HuH-7.5 (cell line): ENCODE measurements around the gene NKAIN4.
"Not testable (repeated sequence)": the region's sequence is repeated elsewhere in the genome, so short reads cannot be mapped to it uniquely, and the experiment has no call there.

Source experiments
- DNase-seq: peaks from one replicate; pipeline ENCODE4 v3.0.0; 2011; ENCODE audit warnings: low spot score

Gene NKAIN4

DNA sequence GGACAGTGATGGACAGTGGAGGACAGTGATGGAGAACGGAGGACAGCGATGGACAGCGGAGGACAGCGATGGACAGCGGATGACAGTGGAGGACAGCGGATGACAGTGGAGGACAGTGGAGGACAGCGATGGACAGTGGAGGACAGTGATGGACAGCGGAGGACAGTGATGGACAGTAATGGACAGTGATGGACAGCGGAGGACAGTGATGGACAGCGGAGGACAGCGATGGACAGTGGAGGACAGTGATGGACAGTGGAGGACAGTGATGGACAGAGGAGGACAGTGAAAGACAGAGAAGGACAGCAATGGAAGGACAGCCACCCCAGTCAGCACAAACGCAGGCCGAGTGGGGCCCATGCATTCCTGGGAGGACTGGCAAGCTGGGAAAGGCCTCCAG, 3.4 kb upstream of the NKAIN4 start:
- DNase-seq = no peak

- no peak for DNase-seq
These were observed 2.7 kb upstream of the NKAIN4 start for GRCh38 chr20:63256954-63257353.

- no peak for DNase-seq
These were observed 1.9 kb upstream of the NKAIN4 start for GRCh38 chr20:63255931-63256704.

GRCh38 chr20:63254606-63255384, 532 bp upstream of the NKAIN4 start:
- DNase-seq = no peak

GRCh38 chr20:63253438-63254231, 628 bp downstream of the NKAIN4 start:
- DNase-seq = no peak

DNA sequence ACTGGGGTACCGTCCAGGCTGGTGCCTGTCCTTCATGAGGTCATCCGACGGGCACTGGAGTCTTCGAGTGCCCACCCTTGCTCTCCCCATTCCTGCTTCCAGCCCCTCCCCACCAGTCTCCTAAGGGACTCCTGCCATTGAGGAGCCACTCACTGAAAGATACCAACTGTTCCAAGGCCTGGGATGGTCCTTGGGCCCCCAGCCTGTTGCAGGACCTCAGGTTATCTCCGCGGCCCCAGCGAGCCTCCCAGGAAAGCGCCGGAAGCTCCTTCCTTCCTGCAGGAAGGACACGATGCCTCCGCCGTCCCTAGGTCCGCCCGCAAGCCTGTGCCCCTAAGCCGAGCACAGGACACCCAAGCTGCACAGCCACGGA, 1.2 kb downstream of the NKAIN4 start:
- no peak for DNase-seq

GRCh38 chr20:63252284-63252711, 2.0 kb downstream of the NKAIN4 start:
- DNase-seq = no peak

GRCh38 chr20:63251350-63251749, 2.9 kb downstream of the NKAIN4 start:
- not testable (repeated sequence) for DNase-seq

DNA sequence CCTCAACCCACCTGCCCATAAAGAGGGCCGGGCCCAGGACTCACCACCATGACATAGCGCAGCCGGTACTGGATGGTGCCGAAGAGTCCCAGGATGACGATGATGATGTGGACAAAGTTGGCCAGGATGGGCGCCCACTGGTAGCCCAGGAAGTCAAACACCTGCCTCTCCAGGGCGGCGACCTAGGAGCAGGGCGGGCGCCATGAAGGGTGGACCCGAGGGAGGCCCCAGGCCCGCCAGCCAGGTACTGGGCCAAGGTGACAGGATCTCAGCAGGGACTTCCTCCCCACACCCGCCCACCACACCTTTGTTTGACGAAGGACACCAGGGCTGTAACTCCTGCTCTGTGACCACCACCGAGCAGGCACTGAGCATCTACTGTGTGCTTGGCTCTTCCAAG, 4.4 kb downstream of the NKAIN4 start:
- no peak for DNase-seq

- DNase-seq = no peak
These were observed 5.2 kb downstream of the NKAIN4 start for GRCh38 chr20:63248835-63249591.

DNA sequence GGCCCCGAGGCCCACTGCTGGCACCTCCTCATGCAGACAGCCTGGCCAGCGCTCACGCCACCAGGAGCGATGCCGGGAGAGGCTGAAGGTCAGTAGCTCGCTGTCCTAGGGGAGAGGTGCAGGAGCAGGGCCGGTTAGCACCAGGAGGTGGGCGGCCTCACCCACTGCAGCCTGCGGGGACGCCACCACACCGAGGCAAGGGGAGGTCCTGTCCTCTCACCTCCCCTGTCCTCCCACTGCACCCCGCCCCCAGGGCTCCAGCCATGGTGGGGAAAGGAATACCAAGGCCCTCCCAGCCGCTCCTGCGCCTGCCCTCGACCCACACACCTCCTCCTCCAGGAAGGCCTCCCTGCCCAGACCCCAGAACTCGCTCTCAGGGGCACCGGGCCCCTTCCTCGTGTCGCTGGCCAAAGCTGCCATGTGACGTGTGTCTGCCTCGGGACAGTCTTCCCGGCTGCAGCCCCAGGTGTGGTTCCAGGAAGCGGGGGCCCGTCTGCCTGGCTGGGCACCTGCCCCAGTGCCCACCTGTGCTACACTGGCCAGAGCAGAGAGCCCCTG, 6.5 kb downstream of the NKAIN4 start:
- DNase-seq = no peak

DNA sequence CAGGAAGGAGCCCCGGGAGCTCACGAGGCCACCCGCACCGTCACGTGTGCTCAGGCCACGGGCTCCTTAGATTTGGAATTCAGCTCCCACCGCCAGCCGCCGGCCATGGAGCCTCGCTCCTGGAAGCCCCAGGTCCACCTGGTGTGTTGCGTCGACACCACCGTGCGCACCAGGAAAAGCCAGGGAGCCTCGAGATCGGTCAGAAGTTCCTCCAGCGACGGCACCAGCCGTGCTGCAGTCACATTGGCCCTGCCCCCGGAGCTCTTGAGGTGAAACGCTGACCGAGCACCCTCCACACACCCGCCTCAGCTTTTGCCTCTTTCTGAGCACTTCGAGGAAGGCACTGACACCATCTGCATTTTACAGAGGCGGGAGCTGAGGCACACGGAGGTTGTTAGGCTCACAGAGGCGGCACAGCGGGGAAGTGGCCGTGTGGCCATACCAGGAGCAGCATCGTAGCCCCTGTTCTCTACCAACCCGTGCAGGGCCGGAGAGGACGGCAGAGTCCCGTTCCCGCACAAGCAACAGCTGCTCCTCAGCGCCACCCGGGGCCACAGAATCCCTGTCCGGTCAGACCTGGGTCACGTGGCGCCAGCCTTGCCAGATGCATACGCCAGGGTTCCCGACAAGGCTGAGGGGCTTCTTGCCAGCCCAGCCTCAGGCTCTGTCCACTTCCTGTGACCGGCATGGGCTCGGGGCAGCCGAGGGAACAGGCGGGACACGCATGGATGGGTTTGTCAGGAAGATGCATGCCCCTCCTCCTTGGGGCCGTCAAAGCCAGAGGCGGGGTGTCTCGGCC, 7.6 kb downstream of the NKAIN4 start:
- DNase-seq = no peak

GRCh38 chr20:63244468-63244867, 9.8 kb downstream of the NKAIN4 start:
- DNase-seq = no peak

DNA sequence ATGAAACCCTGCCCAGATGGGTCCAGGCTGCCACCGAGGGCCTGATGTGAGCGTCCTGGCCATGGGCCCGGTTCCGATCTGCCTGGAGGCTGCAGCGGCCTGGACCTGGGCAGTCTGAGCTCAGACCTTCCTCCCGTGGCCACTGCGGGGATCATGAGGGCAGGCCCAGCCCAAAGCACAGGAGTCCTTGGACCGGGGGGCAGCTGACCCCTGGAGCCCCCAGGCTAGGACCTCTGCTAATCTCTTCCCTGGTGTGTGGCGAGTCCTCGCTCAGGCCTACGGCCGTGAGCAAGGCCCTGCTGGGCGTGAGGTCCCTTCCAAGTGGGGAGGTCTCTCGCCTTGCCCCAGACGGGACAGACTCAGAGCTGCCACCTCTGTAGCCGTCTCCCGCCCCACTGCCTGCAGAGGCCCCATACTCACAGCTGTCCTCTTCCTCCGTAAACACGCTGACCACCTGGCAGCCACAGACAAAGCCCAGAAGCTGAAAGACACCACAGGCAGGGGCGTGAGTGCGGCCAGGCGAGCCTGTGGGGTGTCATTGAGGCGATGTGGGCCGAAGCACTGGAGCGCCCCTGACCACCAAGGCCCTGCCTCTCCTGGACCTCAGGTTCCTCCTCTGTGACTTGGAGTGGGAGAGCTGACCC, 10.5 kb downstream of the NKAIN4 start:
- DNase-seq = no peak

GRCh38 chr20:63242736-63243135, 11.5 kb downstream of the NKAIN4 start:
- no peak for DNase-seq

GRCh38 chr20:63241272-63241671, 13.0 kb downstream of the NKAIN4 start:
- DNase-seq = no peak

- no peak for DNase-seq
These were observed 14.3 kb downstream of the NKAIN4 start for GRCh38 chr20:63240004-63240403.

DNA sequence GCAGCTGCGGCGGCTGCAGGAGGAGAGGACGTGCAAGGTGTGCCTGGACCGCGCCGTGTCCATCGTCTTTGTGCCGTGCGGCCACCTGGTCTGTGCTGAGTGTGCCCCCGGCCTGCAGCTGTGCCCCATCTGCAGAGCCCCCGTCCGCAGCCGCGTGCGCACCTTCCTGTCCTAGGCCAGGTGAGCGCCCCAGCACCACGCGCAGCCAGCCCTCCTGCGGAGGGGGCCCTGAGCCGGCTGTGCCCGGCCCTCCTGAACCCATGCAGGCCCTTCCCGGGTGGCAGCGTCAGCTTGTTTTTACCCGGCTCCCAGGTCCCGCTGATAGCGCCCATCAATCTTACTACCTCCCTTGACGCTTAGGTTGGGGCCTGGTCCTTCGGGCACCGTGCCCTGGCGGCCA, 14.8 kb downstream of the NKAIN4 start:
- DNase-seq = no peak

GRCh38 chr20:63238514-63239125, 15.6 kb downstream of the NKAIN4 start:
- no peak for DNase-seq

DNA sequence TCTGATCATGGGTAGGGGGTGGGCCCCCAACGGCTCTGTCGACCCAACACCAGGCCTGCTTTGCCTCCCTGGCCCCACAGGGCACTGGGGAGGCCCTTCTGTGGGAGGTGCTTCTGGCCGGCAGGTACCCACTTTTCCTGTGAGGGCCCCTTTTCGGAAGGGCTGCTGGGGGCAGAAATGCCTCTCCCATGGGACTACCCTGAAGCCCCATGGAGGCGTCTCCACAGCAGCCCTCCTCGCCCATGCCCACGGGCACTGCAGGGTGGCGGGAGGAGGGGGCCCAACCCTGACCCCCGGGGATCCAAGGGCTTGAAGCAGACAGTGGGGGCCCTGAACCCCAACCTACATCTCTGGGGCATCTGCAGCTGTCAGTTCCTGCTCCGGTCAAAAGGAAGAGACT, 16.2 kb downstream of the NKAIN4 start:
- no peak for DNase-seq
